ENCODE results near the gene PACRG. TPM values are rescaled to one million over a fixed set of nuclear protein-coding genes. Genes with fewer than 3 reads are reported as not detected.

PACRG gene
- total RNA-seq, 2 donors from 2014 or later: 13.0 TPM; not detected in 1

DNA sequence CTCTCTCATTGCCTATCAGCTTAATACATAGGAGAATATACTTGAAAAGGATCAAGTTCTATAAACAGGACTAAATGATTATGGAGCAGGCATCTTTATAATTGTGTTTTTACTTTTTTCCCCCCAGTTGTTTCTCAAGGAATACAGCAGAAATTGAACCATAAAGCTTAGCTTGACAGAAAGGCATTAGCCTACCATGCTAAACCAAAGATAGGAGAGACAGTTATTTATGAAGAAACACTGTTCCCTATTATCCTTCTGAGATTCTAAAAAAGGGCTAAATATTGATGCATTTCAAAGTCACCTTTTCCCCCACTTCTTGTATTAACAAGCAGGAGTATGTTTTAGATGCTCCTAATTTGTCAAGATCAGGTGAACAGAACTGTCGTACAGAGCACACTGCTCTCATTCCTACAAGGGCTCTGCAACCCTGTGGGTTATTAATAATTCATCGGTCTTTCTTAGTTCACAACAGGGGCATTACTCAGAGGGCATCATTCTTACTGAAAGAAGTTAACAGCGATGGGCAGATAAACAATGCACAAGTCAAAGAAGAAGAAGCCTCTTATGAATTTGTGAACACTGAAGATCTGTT lies 38.9 kb upstream of the PACRG start:
- DNase-seq (ENCODE audit: low spot score) (no peak), ATAC-seq (ENCODE audit: insufficient number of reproducible peaks, low FRiP score, low read depth) (no peak)
- H3K36me3 ChIP-seq: no peaks in the 10 kb centered on the region
- H3K9me3 ChIP-seq: no peaks in the 10 kb centered on the region
- H3K27me3 ChIP-seq (replicated peaks; ENCODE audit: insufficient read depth): no peaks in the 10 kb centered on the region
- H3K4me3 ChIP-seq: no peak overlapping the region
- H3K4me1 ChIP-seq (ENCODE audit: control insufficient read depth in 1 of 2, low read depth in 2 of 2): peaks cover 0 to 7% of the 10 kb centered on the region in 2 donors
- TF ChIP-seq, protein P1, sequence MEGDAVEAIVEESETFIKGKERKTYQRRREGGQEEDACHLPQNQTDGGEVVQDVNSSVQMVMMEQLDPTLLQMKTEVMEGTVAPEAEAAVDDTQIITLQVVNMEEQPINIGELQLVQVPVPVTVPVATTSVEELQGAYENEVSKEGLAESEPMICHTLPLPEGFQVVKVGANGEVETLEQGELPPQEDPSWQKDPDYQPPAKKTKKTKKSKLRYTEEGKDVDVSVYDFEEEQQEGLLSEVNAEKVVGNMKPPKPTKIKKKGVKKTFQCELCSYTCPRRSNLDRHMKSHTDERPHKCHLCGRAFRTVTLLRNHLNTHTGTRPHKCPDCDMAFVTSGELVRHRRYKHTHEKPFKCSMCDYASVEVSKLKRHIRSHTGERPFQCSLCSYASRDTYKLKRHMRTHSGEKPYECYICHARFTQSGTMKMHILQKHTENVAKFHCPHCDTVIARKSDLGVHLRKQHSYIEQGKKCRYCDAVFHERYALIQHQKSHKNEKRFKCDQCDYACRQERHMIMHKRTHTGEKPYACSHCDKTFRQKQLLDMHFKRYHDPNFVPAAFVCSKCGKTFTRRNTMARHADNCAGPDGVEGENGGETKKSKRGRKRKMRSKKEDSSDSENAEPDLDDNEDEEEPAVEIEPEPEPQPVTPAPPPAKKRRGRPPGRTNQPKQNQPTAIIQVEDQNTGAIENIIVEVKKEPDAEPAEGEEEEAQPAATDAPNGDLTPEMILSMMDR (IDR thresholded peaks at IDR 0.05): no peak
- no peak overlapping the region for H3K27ac ChIP-seq

DNA sequence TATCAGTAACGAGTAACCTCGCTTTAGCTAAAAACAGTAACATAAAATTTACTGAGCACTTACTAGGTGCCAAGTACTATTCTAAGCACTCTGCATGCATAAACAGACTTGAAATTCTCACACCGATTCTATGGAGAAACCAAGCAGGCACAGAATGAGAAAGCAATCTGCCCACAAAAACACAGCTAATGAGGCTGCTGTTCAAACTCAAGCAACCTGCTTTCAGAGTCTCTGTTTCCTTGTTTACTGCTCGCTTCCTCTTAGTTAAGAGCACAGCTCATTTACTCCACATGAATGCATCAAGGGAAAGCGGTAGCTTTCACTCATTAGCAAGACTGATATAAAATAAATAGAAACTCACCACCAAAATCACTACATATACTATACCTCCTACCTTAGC lies 37.6 kb upstream of the PACRG start:
- Histone ChIP-seq H3K27me3 (replicated peaks; ENCODE audit: insufficient read depth) (no peaks in the 10 kb centered on the region), H3K4me1 (ENCODE audit: control insufficient read depth in 1 of 2, low read depth in 2 of 2) (no peaks in the 10 kb centered on the region), H3K4me3 (no peak overlapping the region), H3K27ac (no peak overlapping the region), H3K9me3 (no peaks in the 10 kb centered on the region), H3K36me3 (no peaks in the 10 kb centered on the region)
- no peak for DNase-seq (ENCODE audit: low spot score)
- ATAC-seq (ENCODE audit: insufficient number of reproducible peaks, low FRiP score, low read depth): no peak
- TF ChIP-seq, protein P1 (IDR thresholded peaks at IDR 0.05): no peak

GRCh38 chr6:162697872-162698403 lies 29.8 kb upstream of the PACRG start:
- no peak for ATAC-seq (ENCODE audit: insufficient number of reproducible peaks, low FRiP score, low read depth)

DNA sequence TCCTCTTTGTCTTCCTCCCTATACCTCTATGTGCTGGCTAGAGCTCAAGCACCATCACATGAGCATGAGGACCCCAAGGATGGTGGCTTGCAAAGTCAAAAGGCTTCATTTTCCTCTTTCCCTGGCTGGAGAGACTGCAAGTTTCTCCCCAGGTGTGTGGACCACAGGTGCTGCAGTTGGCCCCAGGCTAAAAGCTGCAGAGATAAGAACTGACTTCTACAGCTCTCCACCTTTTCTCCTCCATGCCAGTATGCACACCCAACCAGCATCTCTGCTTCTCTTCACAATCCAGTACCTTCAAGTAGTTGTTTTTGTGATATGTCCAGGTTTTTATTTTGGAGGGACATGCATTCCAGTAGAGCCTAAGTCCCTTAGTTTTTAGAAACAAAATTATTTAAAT lies 29.3 kb upstream of the PACRG start:
- Histone ChIP-seq H3K9me3 (no peaks in the 10 kb centered on the region), H3K4me1 (ENCODE audit: control insufficient read depth in 1 of 2, low read depth in 2 of 2) (no peaks in the 10 kb centered on the region), H3K36me3 (no peaks in the 10 kb centered on the region), H3K27ac (no peak overlapping the region), H3K4me3 (no peak overlapping the region), H3K27me3 (replicated peaks; ENCODE audit: insufficient read depth) (no peaks in the 10 kb centered on the region)
- ATAC-seq (ENCODE audit: insufficient number of reproducible peaks, low FRiP score, low read depth) (no peak), DNase-seq (ENCODE audit: low spot score) (no peak)
- TF ChIP-seq, protein P1 (IDR thresholded peaks at IDR 0.05): no peak

More at GRCh38 chr6:162697872-162698403, 29.8 kb upstream of the PACRG start:
- no peak overlapping the region for H3K4me3 ChIP-seq
- H3K4me1 ChIP-seq (ENCODE audit: control insufficient read depth in 1 of 2, low read depth in 2 of 2): no peaks in the 10 kb centered on the region
- H3K9me3 ChIP-seq: no peaks in the 10 kb centered on the region
- H3K27me3 ChIP-seq (replicated peaks; ENCODE audit: insufficient read depth): no peaks in the 10 kb centered on the region
- TF ChIP-seq, protein P1 (IDR thresholded peaks at IDR 0.05): no peak
- DNase-seq (ENCODE audit: low spot score): no peak
- no peak overlapping the region for H3K27ac ChIP-seq
- H3K36me3 ChIP-seq: no peaks in the 10 kb centered on the region

DNA sequence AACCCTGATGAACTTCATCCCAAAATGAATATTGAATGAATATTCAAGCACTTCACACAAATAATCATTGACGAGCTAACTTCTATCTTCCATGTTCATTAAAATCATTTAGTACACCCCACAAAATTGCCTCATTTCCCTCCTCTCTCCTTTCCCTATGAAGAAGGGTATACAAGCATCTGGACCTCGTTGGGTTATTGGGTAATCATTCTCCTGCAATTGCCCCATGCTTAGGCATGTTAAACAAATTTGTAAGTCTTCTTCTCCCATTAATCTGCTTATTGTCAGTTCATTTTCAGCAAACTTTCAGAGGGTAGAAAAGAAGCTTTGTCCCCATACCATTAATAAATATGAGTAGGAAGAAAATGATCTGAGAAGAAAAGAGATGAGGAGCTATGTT lies 27.8 kb upstream of the PACRG start:
- ATAC-seq (ENCODE audit: insufficient number of reproducible peaks, low FRiP score, low read depth): no peak

More for the DNA sequence above, 27.8 kb upstream of the PACRG start:
- no peaks in the 10 kb centered on the region for H3K9me3 ChIP-seq
- H3K4me1 ChIP-seq (ENCODE audit: control insufficient read depth in 1 of 2, low read depth in 2 of 2): no peaks in the 10 kb centered on the region
- no peak for DNase-seq (ENCODE audit: low spot score)
- TF ChIP-seq, protein P1 (IDR thresholded peaks at IDR 0.05): no peak
- H3K36me3 ChIP-seq: no peaks in the 10 kb centered on the region
- H3K27me3 ChIP-seq (replicated peaks; ENCODE audit: insufficient read depth): no peaks in the 10 kb centered on the region
- no peak overlapping the region for H3K27ac ChIP-seq
- no peak overlapping the region for H3K4me3 ChIP-seq

Measured in thoracic aorta (tissue), 2 donors.